ENCODE results near the gene PDP2.

Gene PDP2

GRCh38 chr16:66850115-66850815, 30.1 kb upstream of the PDP2 start:
- TF ChIP-seq REST (IDR thresholded peaks at IDR 0.05; ENCODE audit: insufficient read depth in 1 of 2, low read depth in 2 of 2, low read length in 2 of 2) (no peak), POLR2AphosphoS5 (IDR thresholded peaks at IDR 0.05; ENCODE audit: low read depth, low read length) (no peak), FOXP2 (optimal IDR thresholded peaks at IDR 0.05; ENCODE audit: borderline replicate concordance, extremely low read depth, extremely low read length, insufficient read depth) (no peak), SIN3A (IDR thresholded peaks at IDR 0.05; ENCODE audit: borderline replicate concordance, insufficient read depth, low read length) (no peak), TAF1 (IDR thresholded peaks at IDR 0.05; ENCODE audit: borderline replicate concordance, insufficient read depth, low read length) (no peak)

GRCh38 chr16:66851166-66851964, 28.9 kb upstream of the PDP2 start:
- TF ChIP-seq FOXP2 (optimal IDR thresholded peaks at IDR 0.05; ENCODE audit: borderline replicate concordance, extremely low read depth, extremely low read length, insufficient read depth) (no peak), POLR2AphosphoS5 (IDR thresholded peaks at IDR 0.05; ENCODE audit: low read depth, low read length) (no peak), TAF1 (IDR thresholded peaks at IDR 0.05; ENCODE audit: borderline replicate concordance, insufficient read depth, low read length) (no peak), REST (IDR thresholded peaks at IDR 0.05; ENCODE audit: insufficient read depth in 1 of 2, low read depth in 2 of 2, low read length in 2 of 2) (no peak), SIN3A (IDR thresholded peaks at IDR 0.05; ENCODE audit: borderline replicate concordance, insufficient read depth, low read length) (no peak)

- TF ChIP-seq TAF1 (IDR thresholded peaks at IDR 0.05; ENCODE audit: borderline replicate concordance, insufficient read depth, low read length) (no peak), REST (IDR thresholded peaks at IDR 0.05; ENCODE audit: insufficient read depth in 1 of 2, low read depth in 2 of 2, low read length in 2 of 2) (no peak), POLR2AphosphoS5 (IDR thresholded peaks at IDR 0.05; ENCODE audit: low read depth, low read length) (no peak), SIN3A (IDR thresholded peaks at IDR 0.05; ENCODE audit: borderline replicate concordance, insufficient read depth, low read length) (no peak), FOXP2 (optimal IDR thresholded peaks at IDR 0.05; ENCODE audit: borderline replicate concordance, extremely low read depth, extremely low read length, insufficient read depth) (no peak)
Observed at GRCh38 chr16:66853261-66854139, 26.8 kb upstream of the PDP2 start.

GRCh38 chr16:66856184-66856730, 24.1 kb upstream of the PDP2 start:
- TF ChIP-seq TAF1 (IDR thresholded peaks at IDR 0.05; ENCODE audit: borderline replicate concordance, insufficient read depth, low read length): no peak
- no peak for TF ChIP-seq SIN3A (IDR thresholded peaks at IDR 0.05; ENCODE audit: borderline replicate concordance, insufficient read depth, low read length)
- no peak for TF ChIP-seq POLR2AphosphoS5 (IDR thresholded peaks at IDR 0.05; ENCODE audit: low read depth, low read length)
- no peak for TF ChIP-seq REST (IDR thresholded peaks at IDR 0.05; ENCODE audit: insufficient read depth in 1 of 2, low read depth in 2 of 2, low read length in 2 of 2)
- no peak for TF ChIP-seq FOXP2 (optimal IDR thresholded peaks at IDR 0.05; ENCODE audit: borderline replicate concordance, extremely low read depth, extremely low read length, insufficient read depth)

Measured in PFSK-1 (cell line).